ENCODE measurements around the gene MSANTD1. TPM values are rescaled to one million over a fixed set of nuclear protein-coding genes. Genes with fewer than 3 reads are reported as not detected.

Gene MSANTD1
- polyA plus RNA-seq, 1 experiment = 0.04 TPM

- POLR2A ChIA-PET = no interaction called here
- H3K27me3 ChIP-seq (ENCODE audit: control insufficient read depth, insufficient read depth, low read length) = no peaks in the 10 kb centered on the region
- CTCF ChIA-PET = no interaction called here
- no peak overlapping the region for H3K27ac ChIP-seq (ENCODE audit: low read depth, low read length)
- TF ChIP-seq, protein P1, sequence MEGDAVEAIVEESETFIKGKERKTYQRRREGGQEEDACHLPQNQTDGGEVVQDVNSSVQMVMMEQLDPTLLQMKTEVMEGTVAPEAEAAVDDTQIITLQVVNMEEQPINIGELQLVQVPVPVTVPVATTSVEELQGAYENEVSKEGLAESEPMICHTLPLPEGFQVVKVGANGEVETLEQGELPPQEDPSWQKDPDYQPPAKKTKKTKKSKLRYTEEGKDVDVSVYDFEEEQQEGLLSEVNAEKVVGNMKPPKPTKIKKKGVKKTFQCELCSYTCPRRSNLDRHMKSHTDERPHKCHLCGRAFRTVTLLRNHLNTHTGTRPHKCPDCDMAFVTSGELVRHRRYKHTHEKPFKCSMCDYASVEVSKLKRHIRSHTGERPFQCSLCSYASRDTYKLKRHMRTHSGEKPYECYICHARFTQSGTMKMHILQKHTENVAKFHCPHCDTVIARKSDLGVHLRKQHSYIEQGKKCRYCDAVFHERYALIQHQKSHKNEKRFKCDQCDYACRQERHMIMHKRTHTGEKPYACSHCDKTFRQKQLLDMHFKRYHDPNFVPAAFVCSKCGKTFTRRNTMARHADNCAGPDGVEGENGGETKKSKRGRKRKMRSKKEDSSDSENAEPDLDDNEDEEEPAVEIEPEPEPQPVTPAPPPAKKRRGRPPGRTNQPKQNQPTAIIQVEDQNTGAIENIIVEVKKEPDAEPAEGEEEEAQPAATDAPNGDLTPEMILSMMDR (IDR thresholded peaks at IDR 0.05; ENCODE audit: low read depth, low read length) = no peak
- no peak for DNase-seq (ENCODE audit: low read depth, low spot score)
- no peak overlapping the region for H3K4me3 ChIP-seq (ENCODE audit: low read depth, low read length)
- no peaks in the 10 kb centered on the region for H3K9me3 ChIP-seq (ENCODE audit: control insufficient read depth, insufficient read depth, low read length)
These were observed 28.3 kb upstream of the MSANTD1 start for GRCh38 chr4:3220476-3221183.

DNA sequence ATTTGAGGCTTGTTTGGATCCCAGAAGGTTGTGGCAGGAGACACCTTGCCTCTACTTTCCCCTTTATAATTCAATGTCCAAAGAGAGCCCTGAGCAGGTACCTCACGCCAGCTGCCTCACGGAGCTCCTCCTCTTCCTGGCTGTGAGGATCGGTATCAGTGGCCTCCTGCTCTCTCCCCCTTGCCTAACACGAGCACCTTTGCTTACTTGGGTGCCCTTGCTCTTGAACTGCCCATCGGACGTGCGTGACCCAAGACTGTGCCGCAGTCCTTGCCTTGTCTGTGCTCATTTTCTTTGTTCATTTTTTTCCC is 27.8 kb upstream of the MSANTD1 start:
- Histone ChIP-seq H3K27ac (ENCODE audit: low read depth, low read length) (no peak overlapping the region), H3K27me3 (ENCODE audit: control insufficient read depth, insufficient read depth, low read length) (no peaks in the 10 kb centered on the region), H3K9me3 (ENCODE audit: control insufficient read depth, insufficient read depth, low read length) (no peaks in the 10 kb centered on the region), H3K4me3 (ENCODE audit: low read depth, low read length) (no peak overlapping the region)
- ChIA-PET POLR2A (no interaction called here), CTCF (no interaction called here)
- TF ChIP-seq, protein P1 (IDR thresholded peaks at IDR 0.05; ENCODE audit: low read depth, low read length) = no peak
- DNase-seq (ENCODE audit: low read depth, low spot score) = no peak

- no peak overlapping the region for H3K4me3 ChIP-seq (ENCODE audit: low read depth, low read length)
- TF ChIP-seq, protein P1 (IDR thresholded peaks at IDR 0.05; ENCODE audit: low read depth, low read length) = no peak
- ChIA-PET POLR2A (no interaction called here), CTCF (no interaction called here)
- no peak for DNase-seq (ENCODE audit: low read depth, low spot score)
- no peak overlapping the region for H3K27ac ChIP-seq (ENCODE audit: low read depth, low read length)
- no peaks in the 10 kb centered on the region for H3K9me3 ChIP-seq (ENCODE audit: control insufficient read depth, insufficient read depth, low read length)
- no peaks in the 10 kb centered on the region for H3K27me3 ChIP-seq (ENCODE audit: control insufficient read depth, insufficient read depth, low read length)
These were observed 27.0 kb upstream of the MSANTD1 start for GRCh38 chr4:3221996-3222395.

- TF ChIP-seq, protein P1 (IDR thresholded peaks at IDR 0.05; ENCODE audit: low read depth, low read length) = no peak
- H3K27ac ChIP-seq (ENCODE audit: low read depth, low read length) = no peak overlapping the region
- ChIA-PET POLR2A (no interaction called here), CTCF (no interaction called here)
- no peak overlapping the region for H3K4me3 ChIP-seq (ENCODE audit: low read depth, low read length)
- H3K9me3 ChIP-seq (ENCODE audit: control insufficient read depth, insufficient read depth, low read length) = no peaks in the 10 kb centered on the region
- H3K27me3 ChIP-seq (ENCODE audit: control insufficient read depth, insufficient read depth, low read length) = no peaks in the 10 kb centered on the region
- no peak for DNase-seq (ENCODE audit: low read depth, low spot score)
These were observed 25.6 kb upstream of the MSANTD1 start for GRCh38 chr4:3223346-3223745.

DNA sequence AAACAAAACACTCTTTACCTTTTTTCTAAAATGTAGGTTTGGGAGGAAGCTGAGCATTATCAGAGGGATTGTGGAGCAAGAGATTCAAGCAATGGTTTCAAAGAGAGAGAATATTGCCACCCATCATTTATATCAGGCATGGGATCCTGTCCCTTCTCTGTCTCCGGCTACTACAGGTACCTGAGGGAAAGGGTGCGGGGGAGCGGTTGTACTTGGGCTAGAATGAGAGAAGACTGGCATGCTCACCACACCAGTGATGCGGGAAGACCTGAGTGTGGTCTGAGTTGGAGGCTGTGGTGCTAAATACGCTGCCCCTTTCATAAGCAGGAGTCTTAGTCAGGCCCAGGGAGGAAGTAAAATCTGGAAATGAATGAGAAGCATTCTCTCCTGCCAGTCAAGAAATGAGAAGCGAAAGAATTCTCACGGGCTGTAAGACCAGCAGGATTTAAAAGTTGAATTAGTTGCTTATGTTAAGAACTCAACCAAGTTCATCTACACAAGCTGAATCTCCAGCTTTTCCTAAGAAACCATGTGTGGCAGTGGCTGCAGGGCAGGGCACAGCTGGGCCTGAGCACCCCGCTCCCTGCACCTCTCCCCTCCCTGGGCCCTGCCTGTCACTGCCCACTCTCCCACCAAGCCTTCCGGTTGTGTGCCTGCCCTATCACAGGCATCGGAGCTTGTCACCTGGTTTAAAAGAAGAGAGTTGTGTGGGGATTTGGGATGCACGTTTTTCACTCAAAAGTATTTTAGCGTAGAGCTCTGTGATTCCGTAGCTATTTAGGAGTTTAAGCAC is 24.8 kb upstream of the MSANTD1 start:
- ChIA-PET CTCF (interaction anchor here (1.5 kb wide), 1 partner anchor 256 kb away, joined by 12 read pairs; no protein-coding TSS in a partner anchor), POLR2A (interaction anchor here (0.7 to 1.0 kb wide), 2 partner anchors 16 to 24 kb away, joined by 3 read pairs; no protein-coding TSS in a partner anchor)

More for the DNA sequence above, 24.8 kb upstream of the MSANTD1 start:
- TF ChIP-seq, protein P1 (IDR thresholded peaks at IDR 0.05; ENCODE audit: low read depth, low read length) = no peak
- H3K27me3 ChIP-seq (ENCODE audit: control insufficient read depth, insufficient read depth, low read length) = no peaks in the 10 kb centered on the region
- H3K27ac ChIP-seq (ENCODE audit: low read depth, low read length) = no peak overlapping the region
- H3K9me3 ChIP-seq (ENCODE audit: control insufficient read depth, insufficient read depth, low read length) = no peaks in the 10 kb centered on the region; the same call in 1 of the 2 replicates
- no peak overlapping the region for H3K4me3 ChIP-seq (ENCODE audit: low read depth, low read length)
- no peak for DNase-seq (ENCODE audit: low read depth, low spot score)

Data from AG04450 (cell line).